CD8-positive, alpha-beta memory T cell (primary cell): ENCODE measurements around the gene THRB. TPM values are rescaled to one million over a fixed set of nuclear protein-coding genes. Genes with fewer than 3 reads are reported as not detected.

Experiments
- CTCF ChIA-PET: fragments of 350-600 bp; sonication (Branson Sonifier 250); formaldehyde crosslinking; loops from one replicate; lab custom pipeline; 2021; ENCODE audit warnings: antibody characterized with exemption; lab: Charles Lee
- POLR2A ChIA-PET: fragments of 350-600 bp; sonication (Branson Sonifier 250); formaldehyde crosslinking; loops from one replicate; lab custom pipeline; 2021; ENCODE audit warnings: antibody characterized with exemption; lab: Charles Lee
- DNase-seq, 5 donors: peaks; one replicate each; pipeline versions ENCODE4 v3.0.0 to v3.0.0-alpha.2; 2020 to 2022; ENCODE audit warnings: mixed read lengths in 1 of 5
- H3K27ac ChIP-seq: one replicate; pipeline ENCODE4 v1.7.0; 2013; ENCODE audit warnings: low read depth, mild to moderate bottlenecking, low read length, moderate library complexity
- H3K27me3 ChIP-seq: 2 replicates; pipeline ENCODE4 v1.7.0; 2013; ENCODE audit warnings: low read length, mild to moderate bottlenecking; ENCODE audit not compliant: insufficient read depth, poor library complexity, severe bottlenecking
- H3K36me3 ChIP-seq: 2 replicates; pipeline ENCODE4 v1.7.0; 2013; ENCODE audit warnings: mild to moderate bottlenecking, low read length, moderate library complexity; ENCODE audit not compliant: insufficient read depth
- H3K4me1 ChIP-seq: 2 replicates; pipeline ENCODE4 v1.7.0; 2013; ENCODE audit warnings: mild to moderate bottlenecking, low read length, moderate library complexity; ENCODE audit not compliant: insufficient read depth
- H3K4me3 ChIP-seq: 2 replicates; pipeline ENCODE4 v1.7.0; 2013; ENCODE audit warnings: mild to moderate bottlenecking, low read length
- H3K9me3 ChIP-seq: 2 replicates; pipeline ENCODE4 v1.7.0; 2013; ENCODE audit warnings: mild to moderate bottlenecking, low read length
- H3K27ac Mint-ChIP-seq, 8 donors: one replicate each; pipeline ENCODE4 v1.8.0; 2020 to 2021; ENCODE audit warnings: mixed read lengths in 8 of 8, mild to moderate bottlenecking in 6 of 8, inconsistent platforms in 3 of 8, moderate library complexity in 3 of 8
- H3K27me3 Mint-ChIP-seq, 2 donors: one replicate each; pipeline ENCODE4 v1.8.0; 2020 to 2021; ENCODE audit warnings: mixed read lengths in 2 of 2, mild to moderate bottlenecking in 1 of 2, moderate library complexity in 1 of 2
- H3K36me3 Mint-ChIP-seq, 3 donors: one replicate each; pipeline ENCODE4 v1.8.0; 2020 to 2021; ENCODE audit warnings: mixed read lengths in 3 of 3, inconsistent platforms in 1 of 3, mild to moderate bottlenecking in 1 of 3
- H3K4me1 Mint-ChIP-seq, 3 donors: one replicate each; pipeline ENCODE4 v1.8.0; 2020 to 2021; ENCODE audit warnings: mixed read lengths in 3 of 3, inconsistent platforms in 1 of 3, mild to moderate bottlenecking in 1 of 3
- H3K4me3 Mint-ChIP-seq, 7 donors: one replicate each; pipeline ENCODE4 v1.8.0; 2020 to 2021; ENCODE audit warnings: mixed read lengths in 7 of 7, mild to moderate bottlenecking in 6 of 7, moderate library complexity in 4 of 7, inconsistent platforms in 2 of 7
- H3K9me3 Mint-ChIP-seq, 5 donors: one replicate each; pipeline ENCODE4 v1.8.0; 2020 to 2022; ENCODE audit warnings: mixed read lengths in 5 of 5, mild to moderate bottlenecking in 3 of 5, moderate library complexity in 2 of 5, inconsistent platforms in 1 of 5
- polyA plus RNA-seq: library from polyadenylated mRNA; unstranded; fragments of 300-500 nt; fragmentation: Illumina TruSeq; gene quantifications from one replicate; pipeline ENCODE4 v1.2.3, GENCODE V29; 2021
- total RNA-seq, 2 experiments: library from RNA; stranded (reverse); gene quantifications; one replicate each; pipeline ENCODE4 v1.2.3, GENCODE V29; 2021

Gene THRB
- total and polyA plus RNA-seq, 3 experiments from 2014 or later: not detected

DNA sequence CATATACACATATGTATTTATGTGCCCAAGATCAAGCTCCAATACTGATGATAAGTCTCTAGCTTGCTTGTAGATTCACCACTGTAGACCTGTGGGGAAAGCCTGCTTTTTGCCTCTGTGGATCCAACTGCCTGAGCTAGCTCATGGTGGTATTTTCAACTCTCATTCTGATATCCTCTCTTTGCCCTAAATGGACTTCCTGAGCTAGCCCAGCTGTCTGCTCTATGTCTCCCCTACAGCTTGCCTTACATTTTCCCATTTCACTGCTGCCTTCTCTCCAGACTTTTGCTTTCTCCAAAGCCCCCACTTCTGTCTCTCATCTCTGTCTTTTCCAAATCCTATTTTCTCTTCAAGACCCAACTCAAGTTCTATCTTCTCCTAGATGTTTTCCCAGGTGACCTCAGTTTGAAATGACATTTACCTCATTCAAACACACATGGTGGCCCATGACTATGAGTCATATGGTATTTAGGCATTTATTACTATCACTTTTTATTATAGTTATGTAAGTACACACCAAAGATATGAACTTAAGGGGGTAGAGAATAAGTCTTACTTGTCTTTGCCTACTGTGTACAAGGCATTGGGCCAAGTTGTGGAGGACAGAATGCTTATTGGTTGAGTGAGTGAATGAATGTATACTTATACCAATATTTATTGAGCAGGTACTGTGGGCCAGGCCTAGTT, 357.9 kb downstream of the THRB start:
- Mint-ChIP-seq H3K4me1 (no peaks in the 10 kb centered on the region), H3K27ac (no peak overlapping the region), H3K27me3 (no peaks in the 10 kb centered on the region), H3K4me3 (no peak overlapping the region), H3K36me3 (no peaks in the 10 kb centered on the region), H3K9me3 (no peaks in the 10 kb centered on the region)
- no peaks in the 10 kb centered on the region for H3K4me1 ChIP-seq
- POLR2A ChIA-PET: no interaction called here
- H3K4me3 ChIP-seq: no peak overlapping the region
- no peaks in the 10 kb centered on the region for H3K27me3 ChIP-seq
- no peak overlapping the region for H3K27ac ChIP-seq
- no peaks in the 10 kb centered on the region for H3K36me3 ChIP-seq
- no peaks in the 10 kb centered on the region for H3K9me3 ChIP-seq
- CTCF ChIA-PET: no interaction called here
- DNase-seq: no peak

- Mint-ChIP-seq H3K4me3 (no peak overlapping the region), H3K4me1 (no peaks in the 10 kb centered on the region), H3K9me3 (no peaks in the 10 kb centered on the region), H3K36me3 (no peaks in the 10 kb centered on the region), H3K27me3 (peaks cover 0 to 1% of the 10 kb centered on the region in 2 donors), H3K27ac (no peak overlapping the region)
- no peak for DNase-seq
- Histone ChIP-seq H3K9me3 (no peaks in the 10 kb centered on the region), H3K36me3 (no peaks in the 10 kb centered on the region), H3K27ac (no peak overlapping the region), H3K4me1 (no peaks in the 10 kb centered on the region), H3K27me3 (no peaks in the 10 kb centered on the region), H3K4me3 (no peak overlapping the region)
- ChIA-PET CTCF (no interaction called here), POLR2A (no interaction called here)
Measured at GRCh38 chr3:24135280-24135679, 359.4 kb downstream of the THRB start.

GRCh38 chr3:24133942-24134341, 360.7 kb downstream of the THRB start:
- Mint-ChIP-seq H3K27ac (no peak overlapping the region), H3K36me3 (no peaks in the 10 kb centered on the region), H3K4me1 (no peaks in the 10 kb centered on the region), H3K4me3 (no peak overlapping the region), H3K27me3 (peaks cover 0 to 1% of the 10 kb centered on the region in 2 donors), H3K9me3 (peaks cover 0 to 2% (median 0%) of the 10 kb centered on the region in 5 donors)
- CTCF ChIA-PET: no interaction called here
- Histone ChIP-seq H3K27me3 (no peaks in the 10 kb centered on the region), H3K9me3 (no peaks in the 10 kb centered on the region), H3K4me3 (no peak overlapping the region), H3K36me3 (no peaks in the 10 kb centered on the region), H3K4me1 (no peaks in the 10 kb centered on the region), H3K27ac (no peak overlapping the region)
- POLR2A ChIA-PET: no interaction called here
- DNase-seq: no peak

- peaks cover 0 to 2% (median 0%) of the 10 kb centered on the region in 5 donors for H3K9me3 Mint-ChIP-seq
- no peaks in the 10 kb centered on the region for H3K4me1 ChIP-seq
- no peak for DNase-seq
- no peak overlapping the region for H3K4me3 ChIP-seq
- no peak overlapping the region for H3K4me3 Mint-ChIP-seq
- CTCF ChIA-PET: no interaction called here
- H3K27me3 ChIP-seq: no peaks in the 10 kb centered on the region
- no peak overlapping the region for H3K27ac ChIP-seq
- no peaks in the 10 kb centered on the region for H3K36me3 ChIP-seq
- H3K27me3 Mint-ChIP-seq: peaks cover 0 to 1% of the 10 kb centered on the region in 2 donors
- POLR2A ChIA-PET: no interaction called here
- H3K27ac Mint-ChIP-seq: no peak overlapping the region
- no peaks in the 10 kb centered on the region for H3K4me1 Mint-ChIP-seq
- no peaks in the 10 kb centered on the region for H3K36me3 Mint-ChIP-seq
- no peaks in the 10 kb centered on the region for H3K9me3 ChIP-seq
Measured at GRCh38 chr3:24133436-24133835, 361.2 kb downstream of the THRB start.

GRCh38 chr3:24129549-24129948, 365.1 kb downstream of the THRB start:
- CTCF ChIA-PET: no interaction called here

GRCh38 chr3:24128199-24129005, 366.2 kb downstream of the THRB start:
- ChIA-PET CTCF (no interaction called here), POLR2A (no interaction called here)
- Histone ChIP-seq H3K9me3 (no peaks in the 10 kb centered on the region), H3K4me1 (no peaks in the 10 kb centered on the region), H3K36me3 (no peaks in the 10 kb centered on the region), H3K27ac (no peak overlapping the region), H3K4me3 (no peak overlapping the region), H3K27me3 (no peaks in the 10 kb centered on the region)
- H3K4me1 Mint-ChIP-seq: no peaks in the 10 kb centered on the region
- peaks cover 0 to 2% (median 0%) of the 10 kb centered on the region in 5 donors for H3K9me3 Mint-ChIP-seq
- H3K27ac Mint-ChIP-seq: no peak overlapping the region
- peaks cover 0 to 1% of the 10 kb centered on the region in 2 donors for H3K27me3 Mint-ChIP-seq
- no peak for DNase-seq
- no peaks in the 10 kb centered on the region for H3K36me3 Mint-ChIP-seq
- no peak overlapping the region for H3K4me3 Mint-ChIP-seq

More at GRCh38 chr3:24129549-24129948, 365.1 kb downstream of the THRB start:
- Histone ChIP-seq H3K27me3 (no peaks in the 10 kb centered on the region), H3K9me3 (no peaks in the 10 kb centered on the region), H3K4me3 (no peak overlapping the region), H3K4me1 (no peaks in the 10 kb centered on the region), H3K36me3 (no peaks in the 10 kb centered on the region), H3K27ac (no peak overlapping the region)
- POLR2A ChIA-PET: no interaction called here
- H3K4me1 Mint-ChIP-seq: no peaks in the 10 kb centered on the region
- peaks cover 0 to 1% of the 10 kb centered on the region in 2 donors for H3K27me3 Mint-ChIP-seq
- no peak overlapping the region for H3K4me3 Mint-ChIP-seq
- H3K27ac Mint-ChIP-seq: no peak overlapping the region
- no peaks in the 10 kb centered on the region for H3K36me3 Mint-ChIP-seq
- no peak for DNase-seq
- peaks cover 0 to 2% (median 0%) of the 10 kb centered on the region in 5 donors for H3K9me3 Mint-ChIP-seq

GRCh38 chr3:24123596-24123995, 371.1 kb downstream of the THRB start:
- peaks cover 0 to 4% (median 0%) of the 10 kb centered on the region in 3 donors for H3K36me3 Mint-ChIP-seq
- no peaks in the 10 kb centered on the region for H3K27me3 ChIP-seq
- H3K9me3 Mint-ChIP-seq: no peaks in the 10 kb centered on the region
- H3K4me1 Mint-ChIP-seq: no peaks in the 10 kb centered on the region
- no peak overlapping the region for H3K4me3 Mint-ChIP-seq
- peaks cover 0 to 5% of the 10 kb centered on the region in 2 donors for H3K27me3 Mint-ChIP-seq
- no peaks in the 10 kb centered on the region for H3K9me3 ChIP-seq
- POLR2A ChIA-PET: no interaction called here
- no peak overlapping the region for H3K27ac Mint-ChIP-seq
- H3K4me1 ChIP-seq: no peaks in the 10 kb centered on the region
- no peak for DNase-seq
- H3K36me3 ChIP-seq: no peaks in the 10 kb centered on the region
- H3K27ac ChIP-seq: no peak overlapping the region
- CTCF ChIA-PET: no interaction called here
- H3K4me3 ChIP-seq: no peak overlapping the region

DNA sequence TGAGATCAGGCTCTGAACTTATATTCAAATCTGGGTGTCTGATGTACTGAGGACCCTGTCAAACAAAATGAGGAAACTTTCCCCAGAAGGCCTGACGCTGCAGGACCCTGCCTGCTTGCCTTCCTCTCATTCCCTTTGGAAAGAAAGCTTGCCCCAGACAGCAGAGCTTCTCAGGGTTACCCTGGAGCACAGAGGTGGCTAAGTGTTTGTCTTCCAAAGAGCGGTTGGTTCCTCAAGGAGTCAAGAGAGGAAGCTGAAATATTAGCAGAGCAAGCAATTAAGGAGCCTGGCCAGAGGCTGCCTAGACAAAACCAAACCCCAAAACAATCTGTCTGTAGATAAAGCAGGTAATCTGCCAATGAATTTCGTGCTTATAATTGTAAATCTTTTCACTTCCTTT, 374.2 kb downstream of the THRB start:
- no peaks in the 10 kb centered on the region for H3K4me1 ChIP-seq
- H3K27me3 Mint-ChIP-seq: peaks cover 0 to 6% of the 10 kb centered on the region in 2 donors
- DNase-seq: no peak
- H3K4me3 ChIP-seq: no peak overlapping the region
- H3K27ac Mint-ChIP-seq: no peak overlapping the region
- no peak overlapping the region for H3K27ac ChIP-seq
- no peaks in the 10 kb centered on the region for H3K27me3 ChIP-seq
- H3K9me3 Mint-ChIP-seq: no peaks in the 10 kb centered on the region
- no peaks in the 10 kb centered on the region for H3K36me3 ChIP-seq
- no peaks in the 10 kb centered on the region for H3K9me3 ChIP-seq
- ChIA-PET CTCF (no interaction called here), POLR2A (no interaction called here)
- peaks cover 0 to 8% (median 0%) of the 10 kb centered on the region in 3 donors for H3K36me3 Mint-ChIP-seq
- no peak overlapping the region for H3K4me3 Mint-ChIP-seq
- H3K4me1 Mint-ChIP-seq: no peaks in the 10 kb centered on the region
